GM12878 (cell line): ENCODE measurements around the gene COBLL1. TPM values are rescaled to one million over a fixed set of nuclear protein-coding genes. Genes with fewer than 3 reads are reported as not detected.

Experiments used
- ATAC-seq: fragments of 200-7000 bp; cut with Tn5 transposase; 3 replicates; pipeline ENCODE4 v1.9.1; 2020; ENCODE audit warnings: mild to moderate bottlenecking, moderate library complexity
- BruUV-seq: library from RNA; stranded (reverse); fragments of 400-500 nt; replicated peaks from 2 replicates; lab custom pipeline; 2021; lab: Mats Ljungman, UMichigan
- CTCF ChIA-PET: fragments of 300-600 bp; sonication (Branson Sonifier 250); formaldehyde crosslinking; extraction: SDS; loops from one replicate; lab custom pipeline; 2021; ENCODE audit warnings: inconsistent platforms; lab: Yijun Ruan, JAX
- POLR2A ChIA-PET: fragments of 350-600 bp; formaldehyde crosslinking; extraction: SDS; loops from one replicate; lab custom pipeline; 2021; ENCODE audit warnings: inconsistent platforms; lab: Charles Lee
- RAD21 ChIA-PET: fragments of 300-600 bp; sonication (Branson Sonifier 250); formaldehyde crosslinking; loops from one replicate; lab custom pipeline; 2023; ENCODE audit warnings: antibody characterized with exemption; ENCODE audit not compliant: unreplicated experiment; lab: Charles Lee
- SMC1A ChIA-PET: fragments of 300-600 bp; sonication (Branson Sonifier 250); formaldehyde crosslinking; loops from one replicate; lab custom pipeline; 2023; ENCODE audit not compliant: unreplicated experiment, uncharacterized antibody; lab: Charles Lee
- DNase-seq: peaks from one replicate; pipeline ENCODE4 v3.0.0-alpha.2; 2011; ENCODE audit warnings: low read depth, low spot score
- FAIRE-seq: peaks from 3 replicates; lab custom pipeline; 2011; peaks lifted over from hg19 to GRCh38; lab: Jason Lieb, UNC
- H2AFZ ChIP-seq: 2 replicates; pipeline ENCODE4 v1.6.0; 2011; ENCODE audit warnings: low read depth, low read length, control low read depth; ENCODE audit not compliant: control insufficient read depth
- H3K27ac ChIP-seq: 2 replicates; pipeline ENCODE4 v1.5.1; 2011; ENCODE audit warnings: control low read depth; ENCODE audit not compliant: control insufficient read depth, insufficient read depth
- H3K27me3 ChIP-seq, 2 experiments: replicated peaks in 1 of 2; 2 replicates each; pipeline versions ENCODE4 v1.6.0 to v1.6.1; 2011; ENCODE audit warnings: low read length in 1 of 2; ENCODE audit not compliant: control insufficient read depth in 2 of 2, insufficient read depth in 2 of 2
- H3K36me3 ChIP-seq, 2 experiments: 2 replicates each; pipeline ENCODE4 v1.5.1; 2011; ENCODE audit warnings: low read length in 1 of 2; ENCODE audit not compliant: control insufficient read depth in 2 of 2, insufficient read depth in 2 of 2
- H3K4me1 ChIP-seq: 2 replicates; pipeline ENCODE4 v1.6.1; 2011; ENCODE audit warnings: mild to moderate bottlenecking, low read length, moderate library complexity, mixed read lengths; ENCODE audit not compliant: control insufficient read depth, insufficient read depth
- H3K4me2 ChIP-seq: 2 replicates; pipeline ENCODE4 v1.6.0; 2011; ENCODE audit warnings: control low read depth; ENCODE audit not compliant: control insufficient read depth, insufficient read depth
- H3K4me3 ChIP-seq: fragments of 200-600 bp; sonication (generic); 2 replicates; pipeline ENCODE4 v1.5.1; 2016
- H3K79me2 ChIP-seq: 2 replicates; pipeline ENCODE4 v1.6.0; 2011; ENCODE audit warnings: low read length; ENCODE audit not compliant: control insufficient read depth, insufficient read depth
- H3K9ac ChIP-seq: 2 replicates; pipeline ENCODE4 v1.8.0; 2011; ENCODE audit warnings: low read length, control low read depth, mixed read lengths; ENCODE audit not compliant: control insufficient read depth, insufficient read depth
- H3K9me3 ChIP-seq: replicated peaks from 3 replicates; pipeline ENCODE4 v1.5.1; 2011; ENCODE audit warnings: mild to moderate bottlenecking, low read length; ENCODE audit not compliant: control insufficient read depth, insufficient read depth
- H4K20me1 ChIP-seq: 2 replicates; pipeline ENCODE4 v1.6.0; 2011; ENCODE audit not compliant: control insufficient read depth, insufficient read depth
- ATF7 ChIP-seq: fragments of 450-650 bp; IDR thresholded peaks from 2 replicates; pipeline ENCODE4 v1.6.1; 2016; ENCODE audit warnings: low read depth, mild to moderate bottlenecking
- BCL11A ChIP-seq: IDR thresholded peaks from 2 replicates; pipeline ENCODE4 v1.6.1; 2011; ENCODE audit warnings: low read depth, low read length
- CBX5 ChIP-seq: sonication (generic); IDR thresholded peaks from 2 replicates; pipeline ENCODE4 v1.6.1; 2016; ENCODE audit warnings: low read depth, moderate library complexity, mild to moderate bottlenecking, inconsistent platforms
- CHD1 ChIP-seq: IDR thresholded peaks from 2 replicates; pipeline ENCODE4 v1.6.1; 2012; ENCODE audit warnings: low read depth, low read length, improper control_type of control experiment
- CREM ChIP-seq: IDR thresholded peaks from 2 replicates; pipeline ENCODE4 v1.6.1; 2014; ENCODE audit warnings: antibody characterized with exemption, low read depth
- EGR1 ChIP-seq, 2 experiments: IDR thresholded peaks; 1 replicate in 1 of 2; 2 replicates in 1 of 2; pipeline ENCODE4 v1.6.1; 2011 to 2012; ENCODE audit warnings: low read depth in 2 of 2, low read length in 2 of 2, borderline replicate concordance in 1 of 2, mild to moderate bottlenecking in 1 of 2, moderate library complexity in 1 of 2
- HDAC2 ChIP-seq: fragments of 200-600 bp; sonication (generic); IDR thresholded peaks from 2 replicates; pipeline ENCODE4 v1.6.1; 2017
- NFIC ChIP-seq: IDR thresholded peaks from 2 replicates; pipeline ENCODE4 v1.6.1; 2012; ENCODE audit warnings: low read depth, mild to moderate bottlenecking, inconsistent platforms, low read length, moderate library complexity
- NRF1 ChIP-seq: conservative IDR thresholded peaks from 2 replicates; pipeline ENCODE4 v1.6.1; 2011; ENCODE audit warnings: mild to moderate bottlenecking, low read depth, low read length, improper control_type of control experiment
- RBBP5 ChIP-seq: fragments of 200-600 bp; sonication (generic); conservative IDR thresholded peaks from 2 replicates; pipeline ENCODE4 v1.6.1; 2016
- SIX5 ChIP-seq: IDR thresholded peaks from 2 replicates; pipeline ENCODE4 v1.6.1; 2011; ENCODE audit warnings: mild to moderate bottlenecking, low read depth, low read length, moderate library complexity; ENCODE audit not compliant: severe bottlenecking
- WGBS: methylation state at CpG from one replicate; pipeline ENCODE4 v1.1.6; 2016; ENCODE audit warnings: low lambda C conversion rate; ENCODE audit not compliant: insufficient replicate concordance, insufficient coverage; ENCODE audit errors: missing lambda C conversion rate; 5-methylcytosine and 5-hydroxymethylcytosine counted together
- in situ Hi-C: fragments of 300-500 bp; cut with MboI; formaldehyde crosslinking; loops from 9 replicates; pipeline ENCODE4 v1.14.3; 2018; ENCODE audit warnings: mixed read lengths
- intact Hi-C: fragments of 100-400 bp; cut with micrococcal nuclease; formaldehyde crosslinking; loops from one replicate; pipeline ENCODE4 v1.14.2; 2022; ENCODE audit not compliant: unreplicated experiment
- polyA plus RNA-seq, 11 experiments: library from polyadenylated mRNA; depleted of rRNA in 4 of 11; unstranded in 6 of 11; stranded (reverse) in 5 of 11; fragments of >200 nt; fragmentation: Nextera tagmentation in 4 of 11; fragmentation: Illumina TruSeq in 1 of 11; extraction: Ambion mirVana in 4 of 11; extraction: Trizol in 1 of 11; gene quantifications; 1 replicate in 1 of 11; 2 replicates in 10 of 11; pipeline versions ENCODE4 v1.2.1 to v1.2.3, GENCODE V29; 2011 to 2016; ENCODE audit warnings: inconsistent platforms in 2 of 11, missing spikeins in 2 of 11, low read depth in 1 of 11
- total RNA-seq, 4 experiments: library from RNA; depleted of rRNA in 3 of 4; stranded (reverse); fragments of >200 nt in 3 of 4; fragmentation: Illumina TruSeq in 1 of 4; extraction: Trizol in 1 of 4; gene quantifications; 2 replicates each; pipeline versions ENCODE4 v1.2.1 to v1.2.3, GENCODE V29; 2013 to 2021
- TF ChIP-seq, protein P1 (sequence below): IDR thresholded peaks from 2 replicates; pipeline ENCODE4 v1.6.1; 2012; ENCODE audit warnings: low read depth, low read length, improper control_type of control experiment
- TF ChIP-seq, protein P2 (sequence below): fragments of 450-650 bp; IDR thresholded peaks from 2 replicates; pipeline ENCODE4 v1.6.1; 2016; ENCODE audit warnings: mild to moderate bottlenecking
- TF ChIP-seq, protein P3 (sequence below): fragments of 450-650 bp; formaldehyde crosslinking; IDR thresholded peaks from 2 replicates; pipeline ENCODE4 v1.4.0; 2022; ENCODE audit warnings: mild to moderate bottlenecking, moderate library complexity

Gene COBLL1
- total and polyA plus RNA-seq, 10 of the 15 experiments (the other 5 are each of a cell fraction or from before 2014, with no cell fraction given) = 0.46 TPM; not detected in 9

DNA sequence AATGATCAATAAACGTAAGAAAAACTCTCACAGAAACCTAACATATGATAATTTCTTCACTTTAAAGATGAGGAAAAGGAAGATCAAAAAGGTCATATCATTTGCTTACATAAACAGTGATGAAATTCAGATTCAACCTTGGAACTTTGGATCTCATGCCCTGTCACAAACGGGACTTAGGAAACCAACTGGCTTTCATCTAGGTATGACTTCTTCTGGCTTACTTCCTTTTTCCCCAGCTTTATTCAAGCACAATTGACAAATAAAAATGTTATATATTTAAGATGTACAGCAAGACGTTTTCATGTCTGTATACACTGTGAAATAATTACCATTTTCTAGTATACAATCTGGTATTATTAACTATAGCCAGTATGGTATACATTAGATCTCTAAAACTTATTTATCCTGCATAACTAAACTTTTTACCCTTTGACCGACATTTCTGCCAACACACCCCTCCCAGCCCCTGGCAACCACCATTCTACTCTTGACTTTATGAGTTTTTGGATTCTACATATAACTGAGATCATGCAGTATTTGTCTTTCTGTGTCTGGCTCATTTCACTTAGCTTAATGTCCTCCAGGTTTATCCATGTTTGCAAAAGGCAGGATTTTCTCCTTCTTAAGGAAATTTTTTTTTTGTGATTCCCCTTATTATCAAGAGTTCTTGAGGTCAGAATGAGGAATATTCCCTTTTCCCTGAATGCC lies 46.0 kb upstream of the COBLL1 start:
- CTCF ChIA-PET = interaction anchor here (1.1 kb wide), 1 partner anchor 20 kb away, joined by 3 read pairs; no protein-coding TSS in a partner anchor
- RAD21 ChIA-PET = no interaction called here

More for the DNA sequence above, 46.0 kb upstream of the COBLL1 start:
- in situ Hi-C loops = no loop called here
- H3K27ac ChIP-seq = no peak overlapping the region
- no peak overlapping the region for H3K4me2 ChIP-seq
- H3K36me3 ChIP-seq = no peaks in the 10 kb centered on the region
- no peaks in the 10 kb centered on the region for H4K20me1 ChIP-seq
- no peaks in the 10 kb centered on the region for H3K4me1 ChIP-seq
- H3K27me3 ChIP-seq = no peaks in the 10 kb centered on the region
- WGBS = 46% methylated on average over 4 of the region's 4 CpGs
- POLR2A ChIA-PET = interaction anchor here (0.7 kb wide), 1 partner anchor 1694 kb away, joined by 3 read pairs; no protein-coding TSS in a partner anchor
- intact Hi-C loops = no loop called here
- ATAC-seq (no peak), FAIRE-seq (no peak), DNase-seq (no peak)
- H2AFZ ChIP-seq = no peak overlapping the region
- H3K4me3 ChIP-seq = no peak overlapping the region
- no peak overlapping the region for H3K9ac ChIP-seq
- SMC1A ChIA-PET = interaction anchor here (1.3 kb wide), 1 partner anchor 22 kb away, joined by 3 read pairs; no protein-coding TSS in a partner anchor
- no TSS peak for BruUV-seq
- TF ChIP-seq NRF1 = no peak
- no peak for TF ChIP-seq CREM
- TF ChIP-seq, protein P1, sequence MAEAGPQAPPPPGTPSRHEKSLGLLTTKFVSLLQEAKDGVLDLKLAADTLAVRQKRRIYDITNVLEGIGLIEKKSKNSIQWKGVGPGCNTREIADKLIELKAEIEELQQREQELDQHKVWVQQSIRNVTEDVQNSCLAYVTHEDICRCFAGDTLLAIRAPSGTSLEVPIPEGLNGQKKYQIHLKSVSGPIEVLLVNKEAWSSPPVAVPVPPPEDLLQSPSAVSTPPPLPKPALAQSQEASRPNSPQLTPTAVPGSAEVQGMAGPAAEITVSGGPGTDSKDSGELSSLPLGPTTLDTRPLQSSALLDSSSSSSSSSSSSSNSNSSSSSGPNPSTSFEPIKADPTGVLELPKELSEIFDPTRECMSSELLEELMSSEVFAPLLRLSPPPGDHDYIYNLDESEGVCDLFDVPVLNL = no peak
- no peak for TF ChIP-seq ATF7
- TF ChIP-seq SIX5 = no peak
- TF ChIP-seq RBBP5 = no peak
- TF ChIP-seq, protein P2, sequence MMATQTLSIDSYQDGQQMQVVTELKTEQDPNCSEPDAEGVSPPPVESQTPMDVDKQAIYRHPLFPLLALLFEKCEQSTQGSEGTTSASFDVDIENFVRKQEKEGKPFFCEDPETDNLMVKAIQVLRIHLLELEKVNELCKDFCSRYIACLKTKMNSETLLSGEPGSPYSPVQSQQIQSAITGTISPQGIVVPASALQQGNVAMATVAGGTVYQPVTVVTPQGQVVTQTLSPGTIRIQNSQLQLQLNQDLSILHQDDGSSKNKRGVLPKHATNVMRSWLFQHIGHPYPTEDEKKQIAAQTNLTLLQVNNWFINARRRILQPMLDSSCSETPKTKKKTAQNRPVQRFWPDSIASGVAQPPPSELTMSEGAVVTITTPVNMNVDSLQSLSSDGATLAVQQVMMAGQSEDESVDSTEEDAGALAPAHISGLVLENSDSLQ = no peak
- TF ChIP-seq NFIC = no peak
- no peak for TF ChIP-seq HDAC2
- TF ChIP-seq BCL11A = no peak
- TF ChIP-seq, protein P3, sequence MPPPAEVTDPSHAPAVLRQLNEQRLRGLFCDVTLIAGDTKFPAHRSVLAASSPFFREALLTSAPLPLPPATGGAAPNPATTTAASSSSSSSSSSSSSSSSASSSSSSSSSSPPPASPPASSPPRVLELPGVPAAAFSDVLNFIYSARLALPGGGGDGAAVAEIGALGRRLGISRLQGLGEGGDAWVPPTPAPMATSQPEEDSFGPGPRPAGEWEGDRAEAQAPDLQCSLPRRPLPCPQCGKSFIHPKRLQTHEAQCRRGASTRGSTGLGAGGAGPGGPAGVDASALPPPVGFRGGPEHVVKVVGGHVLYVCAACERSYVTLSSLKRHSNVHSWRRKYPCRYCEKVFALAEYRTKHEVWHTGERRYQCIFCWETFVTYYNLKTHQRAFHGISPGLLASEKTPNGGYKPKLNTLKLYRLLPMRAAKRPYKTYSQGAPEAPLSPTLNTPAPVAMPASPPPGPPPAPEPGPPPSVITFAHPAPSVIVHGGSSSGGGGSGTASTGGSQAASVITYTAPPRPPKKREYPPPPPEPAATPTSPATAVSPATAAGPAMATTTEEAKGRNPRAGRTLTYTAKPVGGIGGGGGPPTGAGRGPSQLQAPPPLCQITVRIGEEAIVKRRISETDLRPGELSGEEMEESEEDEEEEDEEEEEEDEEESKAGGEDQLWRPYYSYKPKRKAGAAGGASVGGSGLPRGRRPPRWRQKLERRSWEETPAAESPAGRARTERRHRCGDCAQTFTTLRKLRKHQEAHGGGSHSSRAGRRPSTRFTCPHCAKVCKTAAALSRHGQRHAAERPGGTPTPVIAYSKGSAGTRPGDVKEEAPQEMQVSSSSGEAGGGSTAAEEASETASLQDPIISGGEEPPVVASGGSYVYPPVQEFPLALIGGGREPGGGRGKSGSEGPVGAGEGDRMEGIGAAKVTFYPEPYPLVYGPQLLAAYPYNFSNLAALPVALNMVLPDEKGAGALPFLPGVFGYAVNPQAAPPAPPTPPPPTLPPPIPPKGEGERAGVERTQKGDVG (CRISPR knock-in tag) = no peak
- TF ChIP-seq CHD1 = no peak
- no peak for TF ChIP-seq EGR1 (IDR thresholded peaks at IDR 0.05; ENCODE audit: borderline replicate concordance in 1 of 2, low read depth in 2 of 2, low read length in 2 of 2)
- TF ChIP-seq CBX5 = no peak
- H3K9me3 ChIP-seq = no peaks in the 10 kb centered on the region
- no peaks in the 10 kb centered on the region for H3K79me2 ChIP-seq
